PFSK-1 (cell line): ENCODE data around the gene SKI.

Experiments used
- FOXP2 ChIP-seq: optimal IDR thresholded peaks from 2 replicates; pipeline ENCODE3; 2011; ENCODE audit warnings: borderline replicate concordance, control low read depth, inconsistent platforms; ENCODE audit not compliant: insufficient read depth; ENCODE audit errors: extremely low read length, extremely low read depth
- POLR2AphosphoS5 ChIP-seq: IDR thresholded peaks from 2 replicates; pipeline ENCODE4 v1.6.1; 2012; ENCODE audit warnings: low read depth, mild to moderate bottlenecking, control low read depth, low read length, moderate library complexity
- SIN3A ChIP-seq: IDR thresholded peaks from 2 replicates; pipeline ENCODE4 v1.6.1; 2012; ENCODE audit warnings: mild to moderate bottlenecking, low read length, moderate library complexity, borderline replicate concordance; ENCODE audit not compliant: insufficient read depth
- TAF1 ChIP-seq: IDR thresholded peaks from 2 replicates; pipeline ENCODE4 v1.6.1; 2012; ENCODE audit warnings: low read length, control low read depth, borderline replicate concordance; ENCODE audit not compliant: insufficient read depth
- TF ChIP-seq, protein P1 (sequence below), 2 experiments: IDR thresholded peaks; 2 replicates each; pipeline versions ENCODE4 v1.6.1 to v1.8.0; 2011 to 2012; ENCODE audit warnings: low read depth in 2 of 2, low read length in 2 of 2, control low read depth in 1 of 2, inconsistent platforms in 1 of 2, mild to moderate bottlenecking in 1 of 2, moderate library complexity in 1 of 2; ENCODE audit not compliant: insufficient read depth in 1 of 2

The SKI gene

DNA sequence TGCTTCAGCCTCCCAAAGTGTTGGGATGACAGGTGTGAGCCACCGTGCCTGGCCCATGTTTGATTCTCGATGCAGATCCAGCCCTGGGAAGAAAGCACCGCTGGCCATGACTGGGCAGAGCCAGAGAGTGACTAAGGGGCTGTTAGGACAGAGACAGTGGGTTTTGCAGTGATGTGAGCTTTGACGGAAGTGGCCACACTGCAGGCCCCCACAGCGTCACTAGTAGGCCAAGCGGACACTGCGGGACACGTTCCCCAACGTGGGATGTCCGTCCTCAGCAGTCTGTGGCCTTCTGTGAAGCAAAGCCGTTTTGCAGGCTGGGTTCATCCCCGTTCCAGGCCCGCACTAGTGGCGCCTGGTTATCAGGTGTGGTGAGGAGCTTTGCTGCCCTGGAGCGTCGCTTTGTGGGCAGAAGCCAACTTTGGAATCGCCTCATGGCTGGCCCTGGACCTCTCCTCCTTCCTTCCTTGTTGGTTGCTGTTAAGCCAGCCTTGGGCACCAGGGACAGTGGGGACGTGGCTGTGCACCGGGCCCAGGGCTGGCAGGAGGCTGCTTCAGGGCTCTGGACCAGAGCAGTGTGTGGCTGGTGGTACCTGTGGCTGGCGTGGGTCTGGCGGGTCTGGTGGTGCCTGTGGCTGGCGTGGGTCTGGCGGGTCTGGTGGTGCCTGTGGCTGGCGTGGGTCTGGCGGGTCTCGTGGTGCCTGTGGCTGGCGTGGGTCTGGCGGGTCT, 41.2 kb downstream of the SKI start:
- TF ChIP-seq FOXP2, result no peak
- no peak for TF ChIP-seq POLR2AphosphoS5
- no peak for TF ChIP-seq SIN3A
- TF ChIP-seq TAF1, result no peak
- TF ChIP-seq, protein P1, sequence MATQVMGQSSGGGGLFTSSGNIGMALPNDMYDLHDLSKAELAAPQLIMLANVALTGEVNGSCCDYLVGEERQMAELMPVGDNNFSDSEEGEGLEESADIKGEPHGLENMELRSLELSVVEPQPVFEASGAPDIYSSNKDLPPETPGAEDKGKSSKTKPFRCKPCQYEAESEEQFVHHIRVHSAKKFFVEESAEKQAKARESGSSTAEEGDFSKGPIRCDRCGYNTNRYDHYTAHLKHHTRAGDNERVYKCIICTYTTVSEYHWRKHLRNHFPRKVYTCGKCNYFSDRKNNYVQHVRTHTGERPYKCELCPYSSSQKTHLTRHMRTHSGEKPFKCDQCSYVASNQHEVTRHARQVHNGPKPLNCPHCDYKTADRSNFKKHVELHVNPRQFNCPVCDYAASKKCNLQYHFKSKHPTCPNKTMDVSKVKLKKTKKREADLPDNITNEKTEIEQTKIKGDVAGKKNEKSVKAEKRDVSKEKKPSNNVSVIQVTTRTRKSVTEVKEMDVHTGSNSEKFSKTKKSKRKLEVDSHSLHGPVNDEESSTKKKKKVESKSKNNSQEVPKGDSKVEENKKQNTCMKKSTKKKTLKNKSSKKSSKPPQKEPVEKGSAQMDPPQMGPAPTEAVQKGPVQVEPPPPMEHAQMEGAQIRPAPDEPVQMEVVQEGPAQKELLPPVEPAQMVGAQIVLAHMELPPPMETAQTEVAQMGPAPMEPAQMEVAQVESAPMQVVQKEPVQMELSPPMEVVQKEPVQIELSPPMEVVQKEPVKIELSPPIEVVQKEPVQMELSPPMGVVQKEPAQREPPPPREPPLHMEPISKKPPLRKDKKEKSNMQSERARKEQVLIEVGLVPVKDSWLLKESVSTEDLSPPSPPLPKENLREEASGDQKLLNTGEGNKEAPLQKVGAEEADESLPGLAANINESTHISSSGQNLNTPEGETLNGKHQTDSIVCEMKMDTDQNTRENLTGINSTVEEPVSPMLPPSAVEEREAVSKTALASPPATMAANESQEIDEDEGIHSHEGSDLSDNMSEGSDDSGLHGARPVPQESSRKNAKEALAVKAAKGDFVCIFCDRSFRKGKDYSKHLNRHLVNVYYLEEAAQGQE (IDR thresholded peaks at IDR 0.05; ENCODE audit: insufficient read depth in 1 of 2, low read depth in 2 of 2, low read length in 2 of 2), result no peak

DNA sequence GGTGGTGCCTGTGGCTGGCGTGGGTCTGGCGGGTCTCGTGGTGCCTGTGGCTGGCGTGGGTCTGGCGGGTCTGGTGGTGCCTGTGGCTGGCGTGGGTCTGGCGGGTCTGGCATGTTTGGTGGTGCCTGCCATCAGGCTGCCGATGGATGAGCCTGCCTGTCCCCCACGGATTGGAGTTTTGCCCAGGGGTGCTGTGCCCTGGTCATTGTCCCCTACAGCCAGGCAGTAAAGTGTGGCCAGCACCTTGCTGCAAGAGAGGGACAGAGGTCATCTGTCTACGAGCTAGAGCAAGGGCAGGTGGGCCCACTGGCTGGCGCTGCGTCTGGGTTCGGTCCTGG, 41.8 kb downstream of the SKI start:
- TF ChIP-seq TAF1, result no peak
- TF ChIP-seq FOXP2, result no peak
- TF ChIP-seq, protein P1 (IDR thresholded peaks at IDR 0.05; ENCODE audit: insufficient read depth in 1 of 2, low read depth in 2 of 2, low read length in 2 of 2), result no peak
- TF ChIP-seq POLR2AphosphoS5, result no peak
- TF ChIP-seq SIN3A, result no peak

DNA sequence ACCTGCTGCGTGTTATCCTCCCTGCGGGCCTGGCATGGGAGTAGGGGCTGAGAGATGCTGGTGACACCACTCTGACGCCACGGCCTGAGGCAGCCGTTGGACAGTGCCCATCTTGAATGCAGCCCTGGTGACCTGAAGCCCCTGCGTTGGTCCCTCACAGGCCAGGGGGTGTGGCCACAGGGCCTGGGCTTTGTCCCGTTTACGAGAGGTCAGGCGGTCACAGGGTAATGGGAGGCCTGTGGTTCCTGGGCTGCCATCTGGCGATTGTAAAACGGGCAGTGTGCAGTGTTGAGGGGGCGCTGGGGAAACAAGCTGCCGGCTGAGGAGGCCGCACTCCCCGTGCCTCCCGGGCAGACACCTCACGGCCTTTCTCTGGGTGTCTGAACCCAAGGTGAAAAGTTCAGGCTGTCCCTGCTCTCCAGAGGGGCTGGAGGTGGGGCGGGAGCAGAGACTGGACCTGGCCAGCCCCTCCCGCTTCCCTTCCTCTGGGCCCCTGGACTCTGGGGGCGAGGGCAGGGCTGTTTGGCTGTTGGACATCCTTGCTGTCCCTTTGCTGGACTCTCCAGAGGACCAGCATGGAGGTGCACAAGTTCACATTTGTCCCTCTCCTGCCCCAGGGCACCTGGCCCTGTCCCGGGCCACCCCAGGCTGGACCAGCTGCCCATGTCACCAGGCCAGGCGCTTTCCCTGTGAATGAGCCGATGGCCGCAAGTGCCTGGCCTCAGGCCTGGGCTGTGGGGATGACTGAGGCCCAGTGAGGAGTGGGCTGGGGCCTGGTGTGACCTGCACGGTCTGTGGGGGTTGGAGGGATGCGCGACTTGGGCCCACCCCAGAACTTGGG, 42.4 kb downstream of the SKI start:
- no peak for TF ChIP-seq POLR2AphosphoS5
- TF ChIP-seq, protein P1 (IDR thresholded peaks at IDR 0.05; ENCODE audit: insufficient read depth in 1 of 2, low read depth in 2 of 2, low read length in 2 of 2), result no peak
- TF ChIP-seq SIN3A, result no peak
- TF ChIP-seq TAF1, result no peak
- TF ChIP-seq FOXP2, result no peak

DNA sequence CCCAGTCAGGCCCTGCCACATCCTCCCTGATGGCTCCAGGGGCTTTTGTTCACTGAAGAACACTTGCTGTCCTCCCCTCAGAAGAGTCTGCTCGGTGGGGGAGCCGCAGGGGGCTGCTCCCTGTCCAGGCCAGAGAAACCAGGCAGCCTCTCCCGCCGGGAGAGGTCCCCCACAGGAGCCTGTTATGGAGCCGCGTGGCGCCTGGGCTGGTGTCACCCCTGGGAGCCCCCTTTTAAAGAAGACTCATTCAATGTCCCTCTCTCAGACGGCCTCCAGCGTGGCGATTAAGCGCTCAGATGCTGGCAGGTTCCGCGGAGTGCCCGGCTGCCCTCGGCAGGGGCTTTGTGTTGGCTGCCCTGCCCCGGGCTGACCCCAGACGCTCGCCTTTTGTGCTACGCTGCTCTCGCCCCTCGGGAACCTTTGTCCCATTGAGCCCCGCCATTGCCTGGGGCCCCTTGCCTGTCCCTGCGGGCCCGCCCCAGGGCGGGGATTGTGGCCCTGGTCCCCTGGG, 43.1 kb downstream of the SKI start:
- TF ChIP-seq FOXP2, result no peak
- no peak for TF ChIP-seq SIN3A
- TF ChIP-seq, protein P1 (IDR thresholded peaks at IDR 0.05; ENCODE audit: insufficient read depth in 1 of 2, low read depth in 2 of 2, low read length in 2 of 2), result no peak
- no peak for TF ChIP-seq POLR2AphosphoS5
- TF ChIP-seq TAF1, result no peak
